Measurements from ENCODE around the gene DMRTB1.

The DMRTB1 gene

GRCh38 chr1:53435151-53435550 lies 24.0 kb upstream of the DMRTB1 start:
- Histone ChIP-seq H3K4me3 (ENCODE audit: extremely low read depth, insufficient read depth, low read length, poor library complexity, severe bottlenecking) (no peak overlapping the region), H3K36me3 (ENCODE audit: control insufficient read depth, insufficient read depth, low read length) (no peaks in the 10 kb centered on the region), H3K27ac (ENCODE audit: low read depth, low read length, severe bottlenecking) (no peak overlapping the region), H3K4me1 (ENCODE audit: control insufficient read depth, insufficient read depth, low read length, poor library complexity, severe bottlenecking) (no peaks in the 10 kb centered on the region), H3K9me3 (ENCODE audit: control insufficient read depth, low read length) (peaks cover 6% of the 10 kb centered on the region)
- WGBS, 2 experiments (ENCODE audit: insufficient coverage in 2 of 2), result 92% methylated on average over 2 of the region's 4 CpGs; no CpG with 5 or more reads in 1 of the 2 experiments

GRCh38 chr1:53438427-53439336 lies 20.5 kb upstream of the DMRTB1 start:
- no peak overlapping the region for H3K4me3 ChIP-seq (ENCODE audit: extremely low read depth, insufficient read depth, low read length, poor library complexity, severe bottlenecking)
- WGBS, 2 experiments (ENCODE audit: insufficient coverage in 2 of 2), result 96 to 97% methylated on average over 73 to 79 of the region's 79 CpGs

GRCh38 chr1:53439337-53440207 lies 19.6 kb upstream of the DMRTB1 start:
- H3K4me1 ChIP-seq (ENCODE audit: control insufficient read depth, insufficient read depth, low read length, poor library complexity, severe bottlenecking), result peaks cover 3% of the 10 kb centered on the region
- H3K36me3 ChIP-seq (ENCODE audit: control insufficient read depth, insufficient read depth, low read length), result no peaks in the 10 kb centered on the region
- WGBS, 2 experiments (ENCODE audit: insufficient coverage in 2 of 2), result 96% methylated on average over 38 to 49 of the region's 58 CpGs
- no peak overlapping the region for H3K4me3 ChIP-seq (ENCODE audit: extremely low read depth, insufficient read depth, low read length, poor library complexity, severe bottlenecking)
- no peak overlapping the region for H3K27ac ChIP-seq (ENCODE audit: low read depth, low read length, severe bottlenecking)
- peaks cover 6% of the 10 kb centered on the region for H3K9me3 ChIP-seq (ENCODE audit: control insufficient read depth, low read length)

More at GRCh38 chr1:53438427-53439336, 20.5 kb upstream of the DMRTB1 start:
- Histone ChIP-seq H3K4me1 (ENCODE audit: control insufficient read depth, insufficient read depth, low read length, poor library complexity, severe bottlenecking) (peaks cover 3% of the 10 kb centered on the region), H3K36me3 (ENCODE audit: control insufficient read depth, insufficient read depth, low read length) (no peaks in the 10 kb centered on the region), H3K27ac (ENCODE audit: low read depth, low read length, severe bottlenecking) (no peak overlapping the region), H3K9me3 (ENCODE audit: control insufficient read depth, low read length) (peaks cover 6% of the 10 kb centered on the region)

GRCh38 chr1:53440633-53441032 lies 18.6 kb upstream of the DMRTB1 start:
- Histone ChIP-seq H3K4me3 (ENCODE audit: extremely low read depth, insufficient read depth, low read length, poor library complexity, severe bottlenecking) (no peak overlapping the region), H3K27ac (ENCODE audit: low read depth, low read length, severe bottlenecking) (no peak overlapping the region), H3K36me3 (ENCODE audit: control insufficient read depth, insufficient read depth, low read length) (no peaks in the 10 kb centered on the region), H3K4me1 (ENCODE audit: control insufficient read depth, insufficient read depth, low read length, poor library complexity, severe bottlenecking) (peaks cover 3% of the 10 kb centered on the region), H3K9me3 (ENCODE audit: control insufficient read depth, low read length) (peaks cover 6% of the 10 kb centered on the region)
- 90 to 96% methylated on average over 2 to 3 of the region's 6 CpGs for WGBS, 2 experiments (ENCODE audit: insufficient coverage in 2 of 2)

GRCh38 chr1:53442299-53442698 lies 16.9 kb upstream of the DMRTB1 start:
- WGBS, 2 experiments (ENCODE audit: insufficient coverage in 2 of 2), result no CpG with 5 or more reads among the region's 2 CpGs
- peak overlapping the region; percentile 6 for H3K27ac ChIP-seq (ENCODE audit: low read depth, low read length, severe bottlenecking)
- no peak overlapping the region for H3K4me3 ChIP-seq (ENCODE audit: extremely low read depth, insufficient read depth, low read length, poor library complexity, severe bottlenecking)

GRCh38 chr1:53446051-53446450 lies 13.1 kb upstream of the DMRTB1 start:
- H3K36me3 ChIP-seq (ENCODE audit: control insufficient read depth, insufficient read depth, low read length), result no peaks in the 10 kb centered on the region
- no peaks in the 10 kb centered on the region for H3K9me3 ChIP-seq (ENCODE audit: control insufficient read depth, low read length)
- no peak overlapping the region for H3K27ac ChIP-seq (ENCODE audit: low read depth, low read length, severe bottlenecking)
- peaks cover 13% of the 10 kb centered on the region for H3K4me1 ChIP-seq (ENCODE audit: control insufficient read depth, insufficient read depth, low read length, poor library complexity, severe bottlenecking)
- no peak overlapping the region for H3K4me3 ChIP-seq (ENCODE audit: extremely low read depth, insufficient read depth, low read length, poor library complexity, severe bottlenecking)
- 100% methylated on average over 1 of the region's 2 CpGs; no CpG with 5 or more reads in 1 of the 2 experiments for WGBS, 2 experiments (ENCODE audit: insufficient coverage in 2 of 2)

More at GRCh38 chr1:53442299-53442698, 16.9 kb upstream of the DMRTB1 start:
- Histone ChIP-seq H3K36me3 (ENCODE audit: control insufficient read depth, insufficient read depth, low read length) (no peaks in the 10 kb centered on the region), H3K9me3 (ENCODE audit: control insufficient read depth, low read length) (peaks cover 6% of the 10 kb centered on the region), H3K4me1 (ENCODE audit: control insufficient read depth, insufficient read depth, low read length, poor library complexity, severe bottlenecking) (peaks cover 3% of the 10 kb centered on the region)

GRCh38 chr1:53447413-53447812 lies 11.8 kb upstream of the DMRTB1 start:
- H3K4me1 ChIP-seq (ENCODE audit: control insufficient read depth, insufficient read depth, low read length, poor library complexity, severe bottlenecking), result peaks cover 12% of the 10 kb centered on the region
- H3K27ac ChIP-seq (ENCODE audit: low read depth, low read length, severe bottlenecking), result no peak overlapping the region
- no peaks in the 10 kb centered on the region for H3K36me3 ChIP-seq (ENCODE audit: control insufficient read depth, insufficient read depth, low read length)
- H3K9me3 ChIP-seq (ENCODE audit: control insufficient read depth, low read length), result no peaks in the 10 kb centered on the region
- 98 to 100% methylated on average over 3 of the region's 4 CpGs for WGBS, 2 experiments (ENCODE audit: insufficient coverage in 2 of 2)
- no peak overlapping the region for H3K4me3 ChIP-seq (ENCODE audit: extremely low read depth, insufficient read depth, low read length, poor library complexity, severe bottlenecking)

- WGBS, 2 experiments (ENCODE audit: insufficient coverage in 2 of 2), result 20% methylated on average over 1 of the region's 2 CpGs; no CpG with 5 or more reads in 1 of the 2 experiments
- Histone ChIP-seq H3K4me3 (ENCODE audit: extremely low read depth, insufficient read depth, low read length, poor library complexity, severe bottlenecking) (no peak overlapping the region), H3K36me3 (ENCODE audit: control insufficient read depth, insufficient read depth, low read length) (no peaks in the 10 kb centered on the region), H3K9me3 (ENCODE audit: control insufficient read depth, low read length) (no peaks in the 10 kb centered on the region), H3K4me1 (ENCODE audit: control insufficient read depth, insufficient read depth, low read length, poor library complexity, severe bottlenecking) (peaks cover 10% of the 10 kb centered on the region), H3K27ac (ENCODE audit: low read depth, low read length, severe bottlenecking) (peak overlapping the region; percentile 91)
These were observed 10.9 kb upstream of the DMRTB1 start for GRCh38 chr1:53448241-53448841.

GRCh38 chr1:53449021-53449420 lies 10.2 kb upstream of the DMRTB1 start:
- no peaks in the 10 kb centered on the region for H3K9me3 ChIP-seq (ENCODE audit: control insufficient read depth, low read length)
- H3K36me3 ChIP-seq (ENCODE audit: control insufficient read depth, insufficient read depth, low read length), result no peaks in the 10 kb centered on the region
- H3K4me3 ChIP-seq (ENCODE audit: extremely low read depth, insufficient read depth, low read length, poor library complexity, severe bottlenecking), result no peak overlapping the region
- peak overlapping the region; percentile 91 for H3K27ac ChIP-seq (ENCODE audit: low read depth, low read length, severe bottlenecking)
- WGBS, 2 experiments (ENCODE audit: insufficient coverage in 2 of 2), result 0% methylated on average over 1 of the region's 3 CpGs; no CpG with 5 or more reads in 1 of the 2 experiments
- H3K4me1 ChIP-seq (ENCODE audit: control insufficient read depth, insufficient read depth, low read length, poor library complexity, severe bottlenecking), result peaks cover 10% of the 10 kb centered on the region

GRCh38 chr1:53449693-53450092 lies 9.5 kb upstream of the DMRTB1 start:
- H3K4me3 ChIP-seq (ENCODE audit: extremely low read depth, insufficient read depth, low read length, poor library complexity, severe bottlenecking), result no peak overlapping the region
- H3K36me3 ChIP-seq (ENCODE audit: control insufficient read depth, insufficient read depth, low read length), result no peaks in the 10 kb centered on the region

More at GRCh38 chr1:53449693-53450092, 9.5 kb upstream of the DMRTB1 start:
- 15 to 23% methylated on average over 7 of the region's 8 CpGs for WGBS, 2 experiments (ENCODE audit: insufficient coverage in 2 of 2)
- H3K27ac ChIP-seq (ENCODE audit: low read depth, low read length, severe bottlenecking), result peak overlapping the region; percentile 33
- H3K4me1 ChIP-seq (ENCODE audit: control insufficient read depth, insufficient read depth, low read length, poor library complexity, severe bottlenecking), result peaks cover 10% of the 10 kb centered on the region
- H3K9me3 ChIP-seq (ENCODE audit: control insufficient read depth, low read length), result no peaks in the 10 kb centered on the region

All from mesodermal cell (in vitro differentiated cells).